GM12865 (cell line): ENCODE data around the gene THRB.

Experiments used
- DNase-seq: peaks from one replicate; pipeline ENCODE4 v3.0.0; 2010; ENCODE audit warnings: low read depth
- H3K4me3 ChIP-seq: 2 replicates; pipeline ENCODE4 v1.5.1; 2011; ENCODE audit warnings: mild to moderate bottlenecking, low read depth, low read length, control low read depth
- CTCF ChIP-seq: IDR thresholded peaks from 2 replicates; pipeline ENCODE4 v1.5.1; 2011; ENCODE audit warnings: low read length, control low read depth, low read depth, inconsistent platforms; ENCODE audit not compliant: insufficient read depth; ENCODE audit errors: missing control alignments

THRB gene

GRCh38 chr3:24086206-24086605, 408.4 kb downstream of the THRB start:
- DNase-seq, result no peak
- H3K4me3 ChIP-seq, result no peak overlapping the region
- no peak for TF ChIP-seq CTCF

- DNase-seq, result no peak
- no peak for TF ChIP-seq CTCF
- no peak overlapping the region for H3K4me3 ChIP-seq
Measured at GRCh38 chr3:24072193-24072592, 422.5 kb downstream of the THRB start.

GRCh38 chr3:24069045-24069444, 425.6 kb downstream of the THRB start:
- H3K4me3 ChIP-seq, result no peak overlapping the region
- no peak for DNase-seq
- no peak for TF ChIP-seq CTCF

GRCh38 chr3:24067483-24067882, 427.2 kb downstream of the THRB start:
- no peak for TF ChIP-seq CTCF
- no peak for DNase-seq
- H3K4me3 ChIP-seq, result no peak overlapping the region
